ENCODE data around the gene SEMA5A.

DNA sequence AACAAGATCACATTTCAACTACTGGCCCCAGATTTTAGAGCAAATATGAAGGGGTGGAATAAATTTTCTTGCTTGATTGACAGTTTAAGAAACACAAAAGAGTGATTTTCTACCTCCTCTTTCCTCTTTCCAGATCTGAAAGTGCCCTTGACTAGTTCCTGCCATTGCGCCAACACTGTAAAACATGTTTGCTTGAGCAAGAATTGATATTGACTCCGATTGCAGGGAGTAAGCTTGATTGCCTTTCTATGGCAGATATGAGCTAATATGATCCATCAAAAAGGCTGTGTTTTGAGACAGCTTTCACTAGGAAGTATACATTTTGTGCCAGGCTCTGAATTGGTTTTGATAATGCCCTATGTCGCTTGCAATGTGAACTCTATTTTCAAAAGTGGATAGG lies 508.8 kb downstream of the SEMA5A start:
- TF ChIP-seq POLR2A (IDR thresholded peaks at IDR 0.05) (no peak), CTCF (IDR thresholded peaks at IDR 0.05 in 4 of 5, conservative IDR thresholded peaks at IDR 0.05 in 1 of 5) (no peak)

Measured in gastrocnemius medialis (tissue), 4 donors.